Muscle of arm (tissue), 12 donors: Measurements from ENCODE around the gene ST7. TPM values are rescaled to one million over a fixed set of nuclear protein-coding genes. Genes with fewer than 3 reads are reported as not detected.

Experiments
- DNase-seq: peaks from one replicate; pipeline ENCODE4 v3.0.0-alpha.2; 2013
- polyA plus RNA-seq, 12 donors: library from polyadenylated mRNA; unstranded; fragments of 120-200 nt; gene quantifications; one replicate each; pipeline ENCODE4 v1.2.1, GENCODE V29; 2013; ENCODE audit not compliant: insufficient read length in 12 of 12

The ST7 gene
- polyA plus RNA-seq, 12 donors, result 16.0 to 22.8 (median 19.6) TPM; not detected in 1

GRCh38 chr7:117008118-117008885, 55.0 kb downstream of the ST7 start:
- DNase-seq, result no peak

DNA sequence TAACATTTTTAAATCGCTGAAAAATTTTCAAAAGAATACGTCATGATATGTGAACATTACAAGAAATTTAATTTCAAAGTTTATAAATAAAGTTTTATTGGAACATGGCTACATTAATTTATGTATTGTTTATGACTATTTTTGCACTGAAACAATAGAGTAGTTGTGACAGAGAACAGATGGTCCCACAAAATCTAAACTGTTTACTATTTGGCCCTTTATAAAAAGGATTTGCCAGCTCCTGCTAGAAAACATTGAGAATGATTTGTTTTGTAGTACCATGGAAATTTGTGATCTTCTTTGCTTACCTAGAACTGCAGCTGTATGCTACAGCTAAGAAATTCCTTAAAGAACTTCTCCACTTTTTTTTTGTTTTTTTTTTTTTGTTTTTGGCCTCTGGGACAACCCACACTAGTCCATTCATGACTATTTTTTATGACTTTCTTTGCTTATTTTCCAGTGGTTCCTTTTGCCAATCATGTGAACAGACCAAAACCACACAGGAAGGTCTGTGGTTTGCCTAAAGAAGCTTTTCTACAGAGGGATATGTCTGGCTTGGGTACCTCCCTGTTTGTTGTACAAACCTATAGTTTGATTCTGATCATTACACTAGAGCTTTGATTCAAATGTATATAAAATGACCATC, 55.7 kb downstream of the ST7 start:
- no peak for DNase-seq

- no peak for DNase-seq
These were observed 56.5 kb downstream of the ST7 start for GRCh38 chr7:117009705-117010361.

- no peak for DNase-seq
These were observed 57.3 kb downstream of the ST7 start for GRCh38 chr7:117010375-117011133.

DNA sequence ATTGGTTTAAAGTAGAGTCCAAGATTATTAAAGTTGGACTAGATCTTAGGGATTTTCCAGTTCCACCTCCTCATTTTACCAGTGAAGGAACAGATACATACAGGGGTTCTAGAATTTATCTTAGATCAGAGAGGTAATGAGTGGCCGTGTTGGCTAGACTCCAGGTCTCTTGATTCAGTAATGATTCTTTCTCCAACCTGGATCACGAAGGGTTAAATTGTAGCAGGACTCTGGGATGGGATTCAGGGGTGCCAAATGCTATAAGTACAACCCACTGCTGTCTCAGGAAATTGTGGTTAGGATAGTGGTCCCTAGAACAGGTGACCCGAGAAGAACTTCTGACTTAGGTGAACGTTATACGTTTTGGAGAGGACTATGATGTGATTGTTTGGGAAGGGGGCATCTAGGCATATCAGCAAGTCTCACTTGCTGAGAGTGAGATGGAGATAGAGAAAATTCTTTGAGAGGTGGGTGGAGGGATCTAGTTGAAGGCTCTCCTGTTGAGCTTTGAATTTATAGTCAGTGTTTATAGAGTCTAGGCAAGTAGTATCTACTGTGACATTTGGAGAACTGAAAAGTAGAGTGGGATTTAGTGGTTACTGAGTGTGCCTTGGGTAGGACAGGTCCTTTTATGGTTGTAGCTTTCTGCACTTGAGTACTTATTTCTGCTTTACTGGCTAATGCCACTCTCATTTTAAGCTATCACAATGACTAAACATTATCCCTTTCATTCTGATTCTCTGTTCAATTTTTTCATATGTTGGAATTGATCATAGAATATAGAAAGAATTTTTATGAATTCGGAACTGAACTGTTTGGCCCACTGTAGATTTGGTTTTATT, 58.3 kb downstream of the ST7 start:
- DNase-seq, result no peak

DNA sequence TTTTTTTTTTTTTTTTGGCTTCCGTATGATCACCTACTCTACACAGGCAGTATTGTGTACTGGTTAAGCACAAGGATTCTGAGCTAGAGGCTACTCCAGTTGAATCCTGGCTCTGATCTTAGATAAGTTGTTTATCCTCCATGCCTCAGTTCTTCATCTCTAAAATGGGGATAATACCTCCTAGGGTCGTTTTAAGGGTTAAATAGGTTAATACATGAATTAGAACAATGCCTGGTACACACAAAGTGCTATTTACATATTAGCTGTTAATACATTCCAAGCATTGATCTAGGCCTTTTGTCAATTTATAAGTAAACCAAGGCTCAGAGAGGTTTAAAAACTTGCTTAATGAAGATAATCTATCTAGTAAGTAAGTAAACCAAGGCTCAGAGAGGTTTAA, 59.0 kb downstream of the ST7 start:
- no peak for DNase-seq

DNA sequence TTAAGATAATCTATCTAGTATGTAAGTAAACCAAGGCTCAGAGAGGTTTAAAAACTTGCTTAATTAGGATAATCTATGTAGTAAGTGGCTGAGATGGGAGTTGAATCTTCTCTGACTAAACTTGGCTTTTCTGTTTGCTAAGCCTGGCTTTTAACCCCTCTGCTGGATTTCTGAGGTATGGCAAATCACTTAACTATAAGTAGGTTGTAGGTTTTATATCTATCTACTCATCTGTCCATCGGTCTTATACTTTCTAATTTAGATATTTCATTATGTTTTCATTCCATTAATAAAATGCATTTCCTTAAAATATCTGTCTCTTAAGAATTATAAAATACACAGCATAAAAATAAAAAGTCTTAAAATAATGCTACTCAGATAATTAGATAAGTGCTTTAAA, 59.4 kb downstream of the ST7 start:
- DNase-seq, result no peak

GRCh38 chr7:117014099-117014656, 60.9 kb downstream of the ST7 start:
- no peak for DNase-seq

- DNase-seq, result no peak
These were observed 61.4 kb downstream of the ST7 start for GRCh38 chr7:117014673-117015133.

- no peak for DNase-seq
These were observed 62.2 kb downstream of the ST7 start for GRCh38 chr7:117015258-117016184.

- no peak for DNase-seq
These were observed 63.7 kb downstream of the ST7 start for GRCh38 chr7:117017017-117017451.

DNA sequence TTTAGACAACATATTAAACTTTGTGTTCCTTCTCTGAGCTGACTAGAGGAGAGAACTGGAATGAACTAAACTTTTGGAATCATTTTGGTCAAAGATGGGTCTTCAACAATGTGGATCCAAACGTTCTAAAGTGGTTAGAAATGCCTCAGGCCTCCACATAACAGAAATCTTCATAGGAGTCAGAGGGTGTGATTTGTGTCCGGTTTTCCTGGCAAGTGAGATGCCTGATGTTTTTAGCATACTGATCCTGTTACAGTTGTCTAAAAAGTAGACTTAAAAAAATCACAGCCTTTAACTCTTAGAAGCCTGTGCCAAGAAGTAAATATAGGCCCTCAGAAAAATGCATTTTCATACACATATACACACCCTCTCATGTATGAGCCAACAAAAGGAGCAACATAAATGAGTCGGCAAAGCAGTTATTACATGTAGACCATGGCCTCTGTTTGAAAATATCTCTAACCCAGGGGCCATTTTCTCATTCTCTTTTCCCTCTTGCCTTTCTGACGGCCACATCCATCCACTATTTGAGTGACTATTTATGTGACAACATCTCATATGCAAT, 64.5 kb downstream of the ST7 start:
- no peak for DNase-seq

GRCh38 chr7:117018713-117019112, 65.4 kb downstream of the ST7 start:
- DNase-seq, result no peak

- DNase-seq, result no peak
These were observed 66.0 kb downstream of the ST7 start for GRCh38 chr7:117019287-117019686.

- DNase-seq, result peak; percentile 91
These were observed 66.7 kb downstream of the ST7 start for GRCh38 chr7:117019786-117020590.

- DNase-seq, result no peak
These were observed 67.3 kb downstream of the ST7 start for GRCh38 chr7:117020591-117020973.

DNA sequence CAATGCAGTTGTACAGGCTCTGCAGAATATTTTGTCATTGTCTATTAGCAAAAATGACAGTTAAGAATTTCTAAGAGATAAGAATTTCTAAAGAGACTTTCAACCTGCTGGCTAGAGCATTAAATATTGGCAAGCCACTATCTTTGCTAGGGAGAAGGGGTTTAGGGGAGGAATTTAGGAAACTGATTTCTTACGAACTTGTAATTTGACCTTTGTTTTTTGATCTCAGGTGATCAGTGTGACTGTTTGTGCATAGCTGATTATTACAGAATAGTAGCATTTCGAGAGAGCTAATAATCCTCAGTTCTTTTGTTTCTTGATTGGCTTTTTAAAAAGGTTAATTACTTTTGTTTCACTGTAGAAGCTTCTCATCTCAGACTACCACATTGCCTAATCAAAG, 68.1 kb downstream of the ST7 start:
- no peak for DNase-seq

DNA sequence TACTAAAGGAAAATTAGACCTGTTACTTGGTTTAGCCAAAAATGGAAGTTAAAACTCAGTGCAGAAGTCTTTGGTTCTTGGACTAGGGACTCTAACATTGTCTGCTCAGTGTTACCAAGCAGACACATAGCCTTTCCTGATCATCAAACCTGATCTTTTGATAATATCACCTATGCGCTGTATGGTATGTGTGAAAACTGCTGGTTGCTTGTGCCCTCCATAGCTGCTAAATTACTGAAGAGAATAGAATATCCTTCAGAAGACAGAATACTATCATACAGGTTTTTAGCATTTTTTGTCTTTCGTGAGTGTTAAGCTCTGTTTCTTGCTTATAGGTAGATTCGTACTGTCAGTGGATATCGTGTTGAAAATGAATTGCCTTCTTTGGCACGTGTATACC, 68.7 kb downstream of the ST7 start:
- no peak for DNase-seq
